CD4-positive, alpha-beta T cell treated with Interleukin-2 at 100 ng/mL for 4 hours (primary cell): ENCODE measurements around the gene ACADSB.

Experiments used
- DNase-seq: peaks from one replicate; pipeline ENCODE4 v3.0.0-alpha.2; 2020; ENCODE audit warnings: low spot score

ACADSB gene

GRCh38 chr10:123004298-123004697 lies 4.5 kb upstream of the ACADSB start:
- DNase-seq, result no peak

- DNase-seq, result peak; percentile 60
Measured at GRCh38 chr10:123007558-123008354, 1.1 kb upstream of the ACADSB start.

- no peak for DNase-seq
Measured at GRCh38 chr10:123009105-123009820, 457 bp downstream of the ACADSB start.

- no peak for DNase-seq
Measured at GRCh38 chr10:123011987-123012386, 3.2 kb downstream of the ACADSB start.

DNA sequence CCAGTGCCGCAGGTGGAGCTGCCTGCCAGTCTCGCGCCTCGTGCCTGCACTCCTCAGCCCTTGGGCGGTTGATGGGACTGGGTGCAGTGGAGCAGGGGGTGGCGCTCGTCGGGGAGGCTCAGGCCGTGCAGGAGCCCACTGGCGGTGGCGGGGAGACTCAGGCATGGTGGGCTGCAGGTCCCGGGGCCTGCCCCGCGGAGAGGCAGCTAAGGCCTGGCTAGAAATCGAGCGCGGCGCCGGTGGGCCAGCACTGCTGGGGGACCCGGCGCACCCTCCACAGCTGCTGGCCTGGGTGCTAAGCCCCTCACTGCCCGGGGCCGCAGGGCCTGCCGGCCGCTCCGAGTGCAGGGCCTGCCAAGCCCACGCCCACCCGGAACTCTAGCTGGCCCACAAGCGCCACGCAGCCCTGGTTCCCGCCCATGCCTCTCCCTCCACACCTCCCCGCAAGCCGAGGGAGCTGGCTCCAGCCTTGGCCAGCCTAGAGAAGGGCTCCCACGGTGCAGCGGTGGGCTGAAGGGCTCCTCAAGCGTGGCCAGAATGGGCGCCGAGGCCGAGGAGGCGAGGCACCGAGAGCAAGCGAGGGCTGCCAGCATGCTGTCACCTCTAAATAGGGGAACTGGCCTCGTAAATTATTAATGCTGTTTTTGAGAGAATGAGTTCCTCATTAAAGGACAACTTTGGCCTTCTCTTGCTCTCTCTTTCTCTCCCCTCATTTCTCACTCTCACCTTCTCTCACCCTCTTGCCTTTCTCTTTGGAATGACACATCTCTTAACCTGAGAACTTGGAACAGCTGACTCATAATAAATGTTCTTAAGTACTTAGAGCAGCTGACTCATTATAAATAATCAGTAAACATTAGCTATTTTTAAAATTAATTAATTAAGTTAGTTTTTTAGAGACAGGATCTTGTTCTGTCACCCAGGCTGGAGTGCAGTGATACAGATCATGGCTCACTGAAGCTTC lies 4.9 kb downstream of the ACADSB start:
- DNase-seq, result no peak

- DNase-seq, result no peak
Measured at GRCh38 chr10:123014772-123015171, 6.0 kb downstream of the ACADSB start.

- DNase-seq, result no peak
Measured at GRCh38 chr10:123016228-123016627, 7.4 kb downstream of the ACADSB start.

- DNase-seq, result no peak
Measured at GRCh38 chr10:123017421-123018165, 8.8 kb downstream of the ACADSB start.

DNA sequence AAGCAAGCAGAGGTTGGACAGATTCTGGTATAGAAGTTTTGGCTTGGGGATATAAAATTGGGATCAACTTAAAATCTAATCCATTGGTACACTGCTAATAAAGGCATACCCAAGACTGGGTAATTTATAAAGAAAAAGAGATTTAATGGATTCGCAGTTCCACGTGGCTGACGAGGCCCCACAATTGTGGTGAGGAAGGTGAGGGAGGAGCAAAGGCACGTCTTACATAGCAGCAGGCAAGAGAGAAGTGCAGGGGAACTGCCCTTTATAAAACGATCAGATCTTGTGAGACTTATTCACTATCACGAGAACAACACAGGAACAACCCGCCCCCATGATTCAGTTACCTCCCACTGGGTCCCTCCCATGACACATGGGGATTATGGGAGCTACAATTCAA lies 9.7 kb downstream of the ACADSB start:
- no peak for DNase-seq

- no peak for DNase-seq
Measured at GRCh38 chr10:123019264-123019663, 10.5 kb downstream of the ACADSB start.

- no peak for DNase-seq
Measured at GRCh38 chr10:123019941-123020703, 11.3 kb downstream of the ACADSB start.

DNA sequence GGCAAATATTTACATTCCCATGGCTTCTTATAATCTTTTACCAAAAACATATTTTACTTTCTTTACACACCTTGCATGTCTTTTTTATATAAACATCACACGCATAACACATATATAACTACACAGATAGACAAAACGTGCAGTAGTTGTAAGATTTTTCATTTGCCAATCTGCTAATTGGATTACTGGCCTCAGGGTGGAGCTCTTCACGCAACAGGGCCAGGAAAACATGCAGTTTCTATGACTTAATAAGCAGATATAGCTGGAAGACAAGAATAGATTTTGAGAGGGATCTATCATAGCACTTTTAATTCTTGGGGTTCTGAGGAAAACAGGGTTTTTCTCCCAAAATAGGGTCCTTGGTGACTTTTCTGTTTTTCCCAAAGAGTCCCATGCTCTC lies 12.7 kb downstream of the ACADSB start:
- no peak for DNase-seq

DNA sequence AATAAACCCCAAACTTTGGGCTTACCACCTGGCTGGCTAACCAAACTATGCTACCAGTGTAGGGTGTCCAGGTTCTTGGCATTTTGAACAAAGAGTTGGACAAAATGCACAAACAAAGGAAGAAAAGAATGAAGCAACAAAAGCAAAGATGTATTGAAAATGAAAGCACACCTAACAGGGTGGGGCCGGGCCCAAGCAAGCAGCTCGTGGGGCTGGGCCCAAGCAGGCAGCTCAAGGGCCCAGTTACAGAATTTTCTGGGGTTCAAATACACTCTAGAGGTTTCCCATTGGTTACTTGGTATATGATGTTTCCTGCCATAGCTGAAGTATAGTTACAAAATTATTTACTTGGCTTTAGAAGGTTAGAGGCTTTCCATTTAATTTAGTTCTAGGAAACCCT lies 15.7 kb downstream of the ACADSB start:
- DNase-seq, result no peak

GRCh38 chr10:123026302-123026701 lies 17.5 kb downstream of the ACADSB start:
- no peak for DNase-seq

DNA sequence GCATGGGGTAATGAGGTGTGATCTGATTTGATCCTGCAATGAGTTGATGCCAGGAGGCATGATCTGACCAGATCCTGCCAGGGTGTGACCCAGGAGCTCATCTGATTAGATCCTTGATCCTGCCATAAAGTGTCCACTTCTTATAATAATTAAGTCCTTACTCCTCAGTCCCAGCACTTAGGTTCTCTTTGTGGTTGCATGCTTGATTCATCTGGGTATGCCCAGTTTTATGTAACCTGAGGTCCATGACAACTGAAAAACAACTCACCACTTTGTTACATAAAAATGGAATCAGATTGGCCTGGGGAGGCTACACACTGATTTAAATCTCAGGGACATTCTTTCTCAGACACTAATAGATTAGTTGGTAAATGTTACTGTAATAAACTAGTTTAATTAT lies 19.1 kb downstream of the ACADSB start:
- DNase-seq, result no peak

DNA sequence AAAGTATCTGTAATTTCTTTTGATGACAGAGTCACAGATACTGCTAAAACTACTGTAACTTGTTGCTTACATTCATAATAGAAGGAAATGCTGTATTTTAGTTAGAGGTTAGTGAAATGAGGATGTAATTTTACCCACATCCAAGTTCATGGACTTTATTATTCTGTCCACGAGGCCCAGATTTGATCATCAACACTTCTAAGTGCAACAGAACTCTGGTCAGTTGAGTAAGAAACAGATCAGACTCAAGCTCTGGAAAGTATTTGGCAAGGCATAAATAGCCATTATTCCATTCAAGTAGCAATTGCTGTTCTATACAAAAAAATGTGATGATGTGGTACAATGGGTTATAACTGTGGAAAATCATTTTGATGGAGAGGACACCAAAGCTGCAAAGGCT lies 22.3 kb downstream of the ACADSB start:
- no peak for DNase-seq

DNA sequence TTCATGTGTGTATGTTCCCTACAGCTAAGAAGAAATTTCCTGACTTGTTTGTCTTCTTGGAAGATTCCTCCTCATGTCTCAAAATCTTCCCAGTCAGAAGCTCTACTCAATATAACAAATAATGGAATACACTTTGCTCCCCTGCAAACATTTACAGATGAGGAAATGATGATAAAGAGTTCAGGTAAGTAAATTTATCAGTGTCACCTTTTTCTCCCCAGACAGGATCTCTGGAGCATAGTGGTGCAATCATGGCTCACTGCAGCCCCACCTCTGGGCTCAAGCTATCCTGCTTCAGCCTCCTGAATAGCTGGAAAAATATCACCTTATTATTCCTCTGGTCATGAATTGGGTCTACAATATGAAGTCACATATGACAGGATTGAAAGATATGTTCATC lies 25.5 kb downstream of the ACADSB start:
- no peak for DNase-seq

- DNase-seq, result no peak
Measured at GRCh38 chr10:123035467-123036086, 26.8 kb downstream of the ACADSB start.

DNA sequence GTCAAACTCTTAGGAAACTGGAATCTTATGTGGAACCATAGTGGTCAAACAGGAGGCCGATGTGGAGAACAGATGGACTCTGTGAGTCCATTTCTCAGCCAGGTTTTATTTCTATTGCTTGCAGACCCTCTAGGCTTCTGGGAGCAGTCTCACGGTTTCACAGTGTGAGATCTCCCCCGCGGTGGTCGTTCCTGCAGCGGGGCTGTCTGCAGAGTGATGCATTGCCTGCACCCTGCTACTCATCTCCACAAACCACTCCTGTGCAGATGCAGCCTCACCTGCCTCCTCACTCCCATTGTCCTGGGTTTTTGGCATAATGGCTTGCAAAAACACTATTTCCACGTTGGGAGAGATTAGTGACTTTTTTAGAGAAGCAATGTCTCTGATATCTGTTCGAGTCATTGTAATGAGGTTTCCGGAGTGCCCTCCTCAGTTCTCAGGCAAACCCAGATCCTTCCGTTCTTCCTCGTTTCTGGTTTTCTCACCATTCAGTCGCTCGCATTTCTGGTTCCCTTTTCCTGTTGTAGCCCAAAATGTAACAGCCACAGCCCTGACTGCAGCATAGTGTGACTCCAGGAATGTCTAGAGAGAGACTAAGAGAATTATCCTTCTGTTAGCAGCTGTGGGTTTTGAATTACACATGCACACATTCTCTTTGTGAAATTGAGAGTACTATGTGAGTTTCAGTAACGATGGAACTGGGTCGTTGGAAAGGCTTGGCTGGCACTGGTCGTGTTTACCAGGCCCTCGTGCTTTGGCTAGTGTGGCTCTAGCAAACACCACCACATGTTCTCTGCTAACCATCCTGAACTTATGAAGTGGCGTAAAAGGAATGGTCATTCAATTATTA lies 30.2 kb downstream of the ACADSB start:
- DNase-seq, result no peak

DNA sequence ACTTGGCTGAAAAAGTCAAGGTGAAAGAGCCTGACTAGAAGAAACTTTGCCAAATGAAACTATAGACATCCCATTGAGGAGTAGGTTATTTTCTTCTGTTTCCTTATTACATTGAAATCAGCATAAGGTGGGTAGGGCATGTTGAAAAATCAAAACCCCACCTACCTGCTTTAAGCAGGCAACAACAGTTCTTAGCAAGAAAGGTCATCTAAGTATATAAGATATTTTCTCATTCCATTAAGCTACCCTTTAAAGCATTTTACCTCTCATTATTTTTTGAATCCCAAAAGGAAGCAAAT lies 30.8 kb downstream of the ACADSB start:
- DNase-seq, result no peak
